C4-2B (cell line): ENCODE data around the gene ARHGAP45.

ENCODE experiments used
- CTCF ChIP-seq: fragments of 450-650 bp; conservative IDR thresholded peaks from 2 replicates; pipeline ENCODE4 v1.5.1; 2017; ENCODE audit warnings: mild to moderate bottlenecking
- ZFX ChIP-seq: fragments of 450-650 bp; IDR thresholded peaks from 2 replicates; pipeline ENCODE4 v1.6.1; 2017

DNA sequence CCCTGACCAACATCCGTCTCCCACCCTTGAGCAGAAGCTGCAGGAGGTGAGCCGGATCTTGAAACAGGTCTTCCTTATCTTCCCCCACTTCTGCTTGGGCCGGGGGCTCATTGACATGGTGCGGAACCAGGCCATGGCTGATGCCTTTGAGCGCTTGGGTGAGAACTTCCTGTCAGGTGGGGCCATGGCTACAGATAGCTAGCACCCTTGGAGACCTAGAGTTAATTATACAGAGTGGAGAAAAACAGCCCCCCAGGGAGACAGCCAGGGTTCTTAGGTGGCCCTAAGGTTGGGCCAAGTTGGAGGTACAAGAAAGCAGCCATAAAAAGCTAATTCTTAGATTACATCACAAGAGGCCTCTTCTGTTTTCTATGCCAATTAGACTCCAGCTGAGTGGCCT is 8.9 kb upstream of the ARHGAP45 start:
- TF ChIP-seq CTCF: no peak
- TF ChIP-seq ZFX: no peak
